RPMI7951 (cell line): Measurements from ENCODE around the gene TRPV4. TPM values are rescaled to one million over a fixed set of nuclear protein-coding genes. Genes with fewer than 3 reads are reported as not detected.

Experiments
- DNase-seq: peaks from one replicate; pipeline ENCODE4 v3.0.0-alpha.2; 2012; ENCODE audit warnings: low read depth
- total RNA-seq: library from RNA; depleted of rRNA; stranded (reverse); fragments of >200 nt; shearing (Covaris generic); gene quantifications from 2 replicates; pipeline ENCODE4 v1.2.3, GENCODE V29; 2014

Gene TRPV4
- total RNA-seq, 1 experiment from 2014 or later: 0.96 TPM

- DNase-seq: peak; percentile 18
Observed at GRCh38 chr12:109779382-109779781, 53.8 kb downstream of the TRPV4 start.

GRCh38 chr12:109778684-109779083, 54.5 kb downstream of the TRPV4 start:
- DNase-seq: no peak

- DNase-seq: peak; percentile 52
Observed at GRCh38 chr12:109777544-109777943, 55.7 kb downstream of the TRPV4 start.

- no peak for DNase-seq
Observed at GRCh38 chr12:109776624-109777023, 56.6 kb downstream of the TRPV4 start.

GRCh38 chr12:109775172-109775881, 57.9 kb downstream of the TRPV4 start:
- DNase-seq: peak; percentile 49

- DNase-seq: no peak
Observed at GRCh38 chr12:109773384-109774011, 59.7 kb downstream of the TRPV4 start.

GRCh38 chr12:109772622-109773321, 60.4 kb downstream of the TRPV4 start:
- no peak for DNase-seq

GRCh38 chr12:109771746-109772621, 61.2 kb downstream of the TRPV4 start:
- DNase-seq: no peak

- DNase-seq: no peak
Observed at GRCh38 chr12:109770861-109771670, 62.1 kb downstream of the TRPV4 start.

GRCh38 chr12:109770104-109770860, 62.9 kb downstream of the TRPV4 start:
- DNase-seq: no peak

- no peak for DNase-seq
Observed at GRCh38 chr12:109768901-109769670, 64.1 kb downstream of the TRPV4 start.

GRCh38 chr12:109767991-109768900, 65.0 kb downstream of the TRPV4 start:
- no peak for DNase-seq

GRCh38 chr12:109767456-109767855, 65.7 kb downstream of the TRPV4 start:
- DNase-seq: no peak

- no peak for DNase-seq
Observed at GRCh38 chr12:109766251-109766778, 66.9 kb downstream of the TRPV4 start.

- no peak for DNase-seq
Observed at GRCh38 chr12:109765446-109765810, 67.8 kb downstream of the TRPV4 start.

GRCh38 chr12:109764776-109765445, 68.3 kb downstream of the TRPV4 start:
- DNase-seq: no peak

- no peak for DNase-seq
Observed at GRCh38 chr12:109764123-109764522, 69.1 kb downstream of the TRPV4 start.
